Effector memory CD8-positive, alpha-beta T cell (primary cell): Measurements from ENCODE around the gene BBS7.

Experiments
- ATAC-seq: fragments of 150-1000 bp; cut with Tn5 transposase; replicated peaks from 2 replicates; pipeline ENCODE4 v1.10.0; 2021; ENCODE audit warnings: mild to moderate bottlenecking, moderate library complexity
- DNase-seq, 3 experiments: peaks; one replicate each; pipeline ENCODE4 v3.0.0; 2021
- H3K27ac Mint-ChIP-seq, 2 donors: one replicate each; pipeline ENCODE4 v1.8.0; 2022; ENCODE audit warnings: mild to moderate bottlenecking in 2 of 2, mixed read lengths in 2 of 2, moderate library complexity in 2 of 2
- H3K27me3 Mint-ChIP-seq, 2 donors: one replicate each; pipeline ENCODE4 v1.8.0; 2022; ENCODE audit warnings: mixed read lengths in 2 of 2
- H3K36me3 Mint-ChIP-seq: one replicate; pipeline ENCODE4 v1.8.0; 2022; ENCODE audit warnings: mild to moderate bottlenecking, moderate library complexity, mixed read lengths; ENCODE audit not compliant: insufficient read depth
- H3K4me1 Mint-ChIP-seq, 2 donors: one replicate each; pipeline ENCODE4 v1.8.0; 2022; ENCODE audit warnings: low read depth in 2 of 2, mixed read lengths in 2 of 2
- H3K4me3 Mint-ChIP-seq, 2 donors: one replicate each; pipeline ENCODE4 v1.8.0; 2022; ENCODE audit warnings: mild to moderate bottlenecking in 2 of 2, mixed read lengths in 2 of 2, moderate library complexity in 2 of 2
- H3K9me3 Mint-ChIP-seq, 2 donors: one replicate each; pipeline ENCODE4 v1.8.0; 2022; ENCODE audit warnings: mixed read lengths in 2 of 2

Gene BBS7

GRCh38 chr4:121796283-121796682, 74.0 kb downstream of the BBS7 start:
- DNase-seq = no peak
- Mint-ChIP-seq H3K4me3 (no peak overlapping the region), H3K27me3 (peaks cover 0 to 8% of the 10 kb centered on the region in 2 donors), H3K36me3 (peaks cover 10% of the 10 kb centered on the region), H3K9me3 (no peaks in the 10 kb centered on the region), H3K27ac (peak overlapping the region in 1 of 2 donors; percentile 72), H3K4me1 (peaks cover 13 to 23% of the 10 kb centered on the region in 2 donors)
- ATAC-seq = no peak

- Mint-ChIP-seq H3K4me3 (no peak overlapping the region), H3K4me1 (peaks cover 5 to 10% of the 10 kb centered on the region in 2 donors), H3K27me3 (peaks cover 0 to 19% of the 10 kb centered on the region in 2 donors), H3K27ac (peak overlapping the region in 1 of 2 donors; percentile 41), H3K9me3 (no peaks in the 10 kb centered on the region), H3K36me3 (no peaks in the 10 kb centered on the region)
- DNase-seq (no peak), ATAC-seq (no peak)
Observed at GRCh38 chr4:121794505-121795188, 75.6 kb downstream of the BBS7 start.

GRCh38 chr4:121792966-121793365, 77.3 kb downstream of the BBS7 start:
- no peaks in the 10 kb centered on the region for H3K36me3 Mint-ChIP-seq
- H3K4me1 Mint-ChIP-seq = peaks cover 5 to 8% of the 10 kb centered on the region in 2 donors
- DNase-seq (no peak), ATAC-seq (no peak)
- no peaks in the 10 kb centered on the region for H3K9me3 Mint-ChIP-seq
- no peak overlapping the region for H3K27ac Mint-ChIP-seq
- H3K27me3 Mint-ChIP-seq = peaks cover 15 to 35% of the 10 kb centered on the region in 2 donors
- H3K4me3 Mint-ChIP-seq = no peak overlapping the region

- Mint-ChIP-seq H3K27ac (no peak overlapping the region), H3K27me3 (peaks cover 22 to 40% of the 10 kb centered on the region in 2 donors), H3K9me3 (no peaks in the 10 kb centered on the region), H3K36me3 (no peaks in the 10 kb centered on the region), H3K4me1 (peaks cover 5 to 8% of the 10 kb centered on the region in 2 donors), H3K4me3 (no peak overlapping the region)
- ATAC-seq (no peak), DNase-seq (no peak)
Observed at GRCh38 chr4:121791481-121791880, 78.8 kb downstream of the BBS7 start.

GRCh38 chr4:121790976-121791375, 79.3 kb downstream of the BBS7 start:
- no peaks in the 10 kb centered on the region for H3K9me3 Mint-ChIP-seq
- H3K36me3 Mint-ChIP-seq = no peaks in the 10 kb centered on the region
- no peak for DNase-seq
- peaks cover 3 to 5% of the 10 kb centered on the region in 2 donors for H3K4me1 Mint-ChIP-seq
- ATAC-seq = no peak
- no peak overlapping the region for H3K4me3 Mint-ChIP-seq
- H3K27ac Mint-ChIP-seq = no peak overlapping the region
- peaks cover 27 to 40% of the 10 kb centered on the region in 2 donors for H3K27me3 Mint-ChIP-seq

- Mint-ChIP-seq H3K27me3 (peaks cover 28 to 47% of the 10 kb centered on the region in 2 donors), H3K36me3 (no peaks in the 10 kb centered on the region), H3K27ac (no peak overlapping the region), H3K4me3 (no peak overlapping the region), H3K9me3 (no peaks in the 10 kb centered on the region), H3K4me1 (no peaks in the 10 kb centered on the region)
- no peak for DNase-seq
- no peak for ATAC-seq
Observed at GRCh38 chr4:121789960-121790829, 80.1 kb downstream of the BBS7 start.

- Mint-ChIP-seq H3K4me3 (no peak overlapping the region), H3K27ac (no peak overlapping the region), H3K4me1 (no peaks in the 10 kb centered on the region), H3K9me3 (no peaks in the 10 kb centered on the region), H3K36me3 (peaks cover under 1% of the 10 kb centered on the region), H3K27me3 (peaks cover 28 to 43% of the 10 kb centered on the region in 2 donors)
- ATAC-seq = no peak
- DNase-seq = no peak
Observed at GRCh38 chr4:121789455-121789854, 80.8 kb downstream of the BBS7 start.

GRCh38 chr4:121788896-121789295, 81.4 kb downstream of the BBS7 start:
- Mint-ChIP-seq H3K36me3 (peaks cover 4% of the 10 kb centered on the region), H3K4me3 (no peak overlapping the region), H3K27me3 (peaks cover 28 to 42% of the 10 kb centered on the region in 2 donors), H3K4me1 (no peaks in the 10 kb centered on the region), H3K9me3 (no peaks in the 10 kb centered on the region), H3K27ac (no peak overlapping the region)
- no peak for DNase-seq
- no peak for ATAC-seq

- H3K4me1 Mint-ChIP-seq = no peaks in the 10 kb centered on the region
- DNase-seq = no peak
- peaks cover 33 to 59% of the 10 kb centered on the region in 2 donors for H3K27me3 Mint-ChIP-seq
- no peak overlapping the region for H3K4me3 Mint-ChIP-seq
- no peaks in the 10 kb centered on the region for H3K9me3 Mint-ChIP-seq
- no peak overlapping the region for H3K27ac Mint-ChIP-seq
- no peak for ATAC-seq
- peaks cover 4% of the 10 kb centered on the region for H3K36me3 Mint-ChIP-seq
Observed at GRCh38 chr4:121786221-121786620, 84.1 kb downstream of the BBS7 start.

- ATAC-seq = no peak
- peaks cover 36 to 62% of the 10 kb centered on the region in 2 donors for H3K27me3 Mint-ChIP-seq
- H3K9me3 Mint-ChIP-seq = no peaks in the 10 kb centered on the region
- H3K4me1 Mint-ChIP-seq = no peaks in the 10 kb centered on the region
- H3K27ac Mint-ChIP-seq = no peak overlapping the region
- peaks cover 4% of the 10 kb centered on the region for H3K36me3 Mint-ChIP-seq
- no peak for DNase-seq
- H3K4me3 Mint-ChIP-seq = no peak overlapping the region
Observed at GRCh38 chr4:121785479-121785878, 84.8 kb downstream of the BBS7 start.

GRCh38 chr4:121784975-121785374, 85.3 kb downstream of the BBS7 start:
- Mint-ChIP-seq H3K27ac (no peak overlapping the region), H3K4me1 (no peaks in the 10 kb centered on the region), H3K27me3 (peaks cover 36 to 63% of the 10 kb centered on the region in 2 donors), H3K9me3 (no peaks in the 10 kb centered on the region), H3K4me3 (no peak overlapping the region), H3K36me3 (peaks cover 4% of the 10 kb centered on the region)
- ATAC-seq = no peak
- DNase-seq = no peak

- no peak overlapping the region for H3K27ac Mint-ChIP-seq
- H3K4me3 Mint-ChIP-seq = no peak overlapping the region
- no peak for ATAC-seq
- H3K27me3 Mint-ChIP-seq = peaks cover 34 to 62% of the 10 kb centered on the region in 2 donors
- no peaks in the 10 kb centered on the region for H3K4me1 Mint-ChIP-seq
- H3K9me3 Mint-ChIP-seq = no peaks in the 10 kb centered on the region
- DNase-seq = no peak
- H3K36me3 Mint-ChIP-seq = peaks cover 4% of the 10 kb centered on the region
Observed at GRCh38 chr4:121784401-121784800, 85.9 kb downstream of the BBS7 start.

- H3K27me3 Mint-ChIP-seq = peaks cover 24 to 50% of the 10 kb centered on the region in 2 donors
- peaks cover 0 to under 1% of the 10 kb centered on the region in 2 donors for H3K4me1 Mint-ChIP-seq
- no peak overlapping the region for H3K4me3 Mint-ChIP-seq
- H3K9me3 Mint-ChIP-seq = no peaks in the 10 kb centered on the region
- DNase-seq (no peak), ATAC-seq (no peak)
- peaks cover 4% of the 10 kb centered on the region for H3K36me3 Mint-ChIP-seq
- H3K27ac Mint-ChIP-seq = no peak overlapping the region
Observed at GRCh38 chr4:121783210-121783609, 87.1 kb downstream of the BBS7 start.
